Activated CD4-positive, alpha-beta T cell treated with anti-CD3 and anti-CD28 coated beads, Interleukin-2, amount 50 U/mL, for 4 hours (primary cell): ENCODE measurements around the gene ACOT4.
"Not testable (repeated sequence)": the region's sequence is repeated elsewhere in the genome, so short reads cannot be mapped to it uniquely, and the experiment has no call there.

ENCODE experiments used
- DNase-seq, 2 experiments: peaks; one replicate each; pipeline ENCODE4 v3.0.0-alpha.2; 2020

The ACOT4 gene

GRCh38 chr14:73582102-73582979 is 9.3 kb upstream of the ACOT4 start:
- not testable (repeated sequence) for DNase-seq

- no peak for DNase-seq
These were observed 3.0 kb upstream of the ACOT4 start for GRCh38 chr14:73588695-73589094.

- DNase-seq: no peak
These were observed 2.6 kb upstream of the ACOT4 start for GRCh38 chr14:73589116-73589515.

- not testable (repeated sequence) for DNase-seq
These were observed 1.0 kb upstream of the ACOT4 start for GRCh38 chr14:73590673-73591004.

GRCh38 chr14:73594491-73594890 is 2.8 kb downstream of the ACOT4 start:
- DNase-seq: no peak

- no peak for DNase-seq
These were observed 7.8 kb downstream of the ACOT4 start for GRCh38 chr14:73599499-73599898.

- DNase-seq: no peak
These were observed 11.3 kb downstream of the ACOT4 start for GRCh38 chr14:73602994-73603393.

- no peak for DNase-seq
These were observed 14.6 kb downstream of the ACOT4 start for GRCh38 chr14:73606271-73606670.

- no peak for DNase-seq
These were observed 15.6 kb downstream of the ACOT4 start for GRCh38 chr14:73607241-73607640.

- DNase-seq: no peak
These were observed 19.0 kb downstream of the ACOT4 start for GRCh38 chr14:73610687-73611086.

- peak; percentile 49 to 55 for DNase-seq
These were observed 20.8 kb downstream of the ACOT4 start, which contains the start of gene ACOT6 for GRCh38 chr14:73612339-73613045. ACOT6 (plus strand) TSS chr14:73612517; CDS start chr14:73612572, 55 bp downstream.

GRCh38 chr14:73613046-73613383 is 21.3 kb downstream of the ACOT4 start:
- DNase-seq: no peak

GRCh38 chr14:73613419-73613963 is 21.8 kb downstream of the ACOT4 start:
- no peak for DNase-seq

GRCh38 chr14:73616831-73617230 is 25.2 kb downstream of the ACOT4 start:
- DNase-seq: no peak

GRCh38 chr14:73619524-73619923 is 27.9 kb downstream of the ACOT4 start:
- no peak for DNase-seq

- DNase-seq: no peak
These were observed 28.6 kb downstream of the ACOT4 start for GRCh38 chr14:73620268-73620667.

- DNase-seq: no peak
These were observed 31.9 kb downstream of the ACOT4 start for GRCh38 chr14:73623504-73624054.

- no peak for DNase-seq
These were observed 34.0 kb downstream of the ACOT4 start for GRCh38 chr14:73625706-73626105.

- DNase-seq: no peak
These were observed 35.5 kb downstream of the ACOT4 start for GRCh38 chr14:73627151-73627558.

GRCh38 chr14:73630009-73630780 is 38.5 kb downstream of the ACOT4 start:
- DNase-seq: no peak

- DNase-seq: peak; percentile 46 to 57
These were observed 41.7 kb downstream of the ACOT4 start for GRCh38 chr14:73633116-73634010.
